ENCODE results near the gene ATF4.
A peak's percentile ranks its signal among the peaks of the same experiment; 100 is the strongest.
"Not testable (repeated sequence)": the region's sequence is repeated elsewhere in the genome, so short reads cannot be mapped to it uniquely, and the experiment has no call there.

ATF4 gene

GRCh38 chr22:39519681-39520225, 609 bp upstream of the ATF4 start:
- peaks cover 15% of the 10 kb centered on the region for H3F3A ChIP-seq (ENCODE audit: insufficient read depth, low read length)
- no peak overlapping the region for H2AFZ ChIP-seq (ENCODE audit: low read length)
- no peaks in the 10 kb centered on the region for H4K20me1 ChIP-seq (ENCODE audit: insufficient read depth, low read length)

GRCh38 chr22:39521106-39521885, 934 bp downstream of the ATF4 start:
- peaks cover 42% of the 10 kb centered on the region for H3K4me1 ChIP-seq (ENCODE audit: insufficient read depth, low read length, severe bottlenecking)
- not testable (repeated sequence) for H4K20me1 ChIP-seq (ENCODE audit: insufficient read depth, low read length)
- H3F3A ChIP-seq (ENCODE audit: insufficient read depth, low read length), result peaks cover 23% of the 10 kb centered on the region

More at GRCh38 chr22:39519681-39520225, 609 bp upstream of the ATF4 start:
- peak overlapping the region; percentile 95 for H3K4me3 ChIP-seq (ENCODE audit: low read depth, low read length, poor library complexity, severe bottlenecking)
- TF ChIP-seq CTCF (IDR thresholded peaks at IDR 0.05; ENCODE audit: low read length) (peak; percentile 49), EZH2 (IDR thresholded peaks at IDR 0.05; ENCODE audit: borderline replicate concordance, low read length) (no peak)
- H3K27ac ChIP-seq (ENCODE audit: low read depth, low read length, poor library complexity, severe bottlenecking), result peak overlapping the region; percentile 88
- H3K9me2 ChIP-seq (ENCODE audit: low read depth, low read length), result no peaks in the 10 kb centered on the region
- peak overlapping the region; percentile 88 for H3K4me2 ChIP-seq (ENCODE audit: low read length)
- peaks cover 75% of the 10 kb centered on the region for H3K36me3 ChIP-seq (ENCODE audit: insufficient read depth, low read length)
- H3K79me2 ChIP-seq (ENCODE audit: insufficient read depth, low read length), result peaks cover 14% of the 10 kb centered on the region
- H3K4me1 ChIP-seq (ENCODE audit: insufficient read depth, low read length, severe bottlenecking), result peaks cover 41% of the 10 kb centered on the region
- no peaks in the 10 kb centered on the region for H3K27me3 ChIP-seq (ENCODE audit: insufficient read depth, low read length)
- no peaks in the 10 kb centered on the region for H3K9me3 ChIP-seq (ENCODE audit: low read length)
- H3K9ac ChIP-seq (ENCODE audit: low read length), result peak overlapping the region; percentile 98

GRCh38 chr22:39522091-39522490, 1.7 kb downstream of the ATF4 start:
- Histone ChIP-seq H3K9ac (ENCODE audit: low read length) (peak overlapping the region; percentile 98), H3K4me2 (ENCODE audit: low read length) (peak overlapping the region; percentile 73), H3K27ac (ENCODE audit: low read depth, low read length, poor library complexity, severe bottlenecking) (peak overlapping the region; percentile 88), H3F3A (ENCODE audit: insufficient read depth, low read length) (peaks cover 23% of the 10 kb centered on the region), H3K4me1 (ENCODE audit: insufficient read depth, low read length, severe bottlenecking) (peaks cover 49% of the 10 kb centered on the region), H3K79me2 (ENCODE audit: insufficient read depth, low read length) (peaks cover 14% of the 10 kb centered on the region), H3K36me3 (ENCODE audit: insufficient read depth, low read length) (peaks cover 62% of the 10 kb centered on the region), H3K4me3 (ENCODE audit: low read depth, low read length, poor library complexity, severe bottlenecking) (peak overlapping the region; percentile 95)
- not testable (repeated sequence) for H3K27me3 ChIP-seq (ENCODE audit: insufficient read depth, low read length); H3K9me3 ChIP-seq (ENCODE audit: low read length); H4K20me1 ChIP-seq (ENCODE audit: insufficient read depth, low read length); H2AFZ ChIP-seq (ENCODE audit: low read length); H3K9me2 ChIP-seq (ENCODE audit: low read depth, low read length)

More at GRCh38 chr22:39521106-39521885, 934 bp downstream of the ATF4 start:
- not testable (repeated sequence) for H3K9me2 ChIP-seq (ENCODE audit: low read depth, low read length); H3K27me3 ChIP-seq (ENCODE audit: insufficient read depth, low read length); H3K9me3 ChIP-seq (ENCODE audit: low read length); H2AFZ ChIP-seq (ENCODE audit: low read length)
- peaks cover 70% of the 10 kb centered on the region for H3K36me3 ChIP-seq (ENCODE audit: insufficient read depth, low read length)
- peaks cover 14% of the 10 kb centered on the region for H3K79me2 ChIP-seq (ENCODE audit: insufficient read depth, low read length)
- H3K4me3 ChIP-seq (ENCODE audit: low read depth, low read length, poor library complexity, severe bottlenecking), result peak overlapping the region; percentile 95
- peak overlapping the region; percentile 73 for H3K4me2 ChIP-seq (ENCODE audit: low read length)
- H3K9ac ChIP-seq (ENCODE audit: low read length), result peak overlapping the region; percentile 98
- peak overlapping the region; percentile 88 for H3K27ac ChIP-seq (ENCODE audit: low read depth, low read length, poor library complexity, severe bottlenecking)

- Histone ChIP-seq H3K36me3 (ENCODE audit: insufficient read depth, low read length) (peaks cover 56% of the 10 kb centered on the region), H3F3A (ENCODE audit: insufficient read depth, low read length) (peaks cover 27% of the 10 kb centered on the region), H2AFZ (ENCODE audit: low read length) (no peak overlapping the region), H3K4me1 (ENCODE audit: insufficient read depth, low read length, severe bottlenecking) (peaks cover 55% of the 10 kb centered on the region), H4K20me1 (ENCODE audit: insufficient read depth, low read length) (no peaks in the 10 kb centered on the region), H3K27ac (ENCODE audit: low read depth, low read length, poor library complexity, severe bottlenecking) (peak overlapping the region; percentile 51), H3K4me3 (ENCODE audit: low read depth, low read length, poor library complexity, severe bottlenecking) (peak overlapping the region; percentile 95), H3K9ac (ENCODE audit: low read length) (peak overlapping the region; percentile 22), H3K79me2 (ENCODE audit: insufficient read depth, low read length) (peaks cover 14% of the 10 kb centered on the region), H3K9me3 (ENCODE audit: low read length) (no peaks in the 10 kb centered on the region), H3K27me3 (ENCODE audit: insufficient read depth, low read length) (no peaks in the 10 kb centered on the region), H3K4me2 (ENCODE audit: low read length) (peak overlapping the region; percentile 73), H3K9me2 (ENCODE audit: low read depth, low read length) (no peaks in the 10 kb centered on the region)
- TF ChIP-seq EZH2 (IDR thresholded peaks at IDR 0.05; ENCODE audit: borderline replicate concordance, low read length), result no peak
- TF ChIP-seq CTCF (IDR thresholded peaks at IDR 0.05; ENCODE audit: low read length), result no peak
Observed at GRCh38 chr22:39522567-39523300, 2.4 kb downstream of the ATF4 start.

All from OCI-LY1 (cell line).